ENCODE data around the gene ANLN. TPM values are rescaled to one million over a fixed set of nuclear protein-coding genes. Genes with fewer than 3 reads are reported as not detected.

The ANLN gene
- total and polyA plus RNA-seq, 7 donors, result 2.4 to 16.9 (median 4.6) TPM

DNA sequence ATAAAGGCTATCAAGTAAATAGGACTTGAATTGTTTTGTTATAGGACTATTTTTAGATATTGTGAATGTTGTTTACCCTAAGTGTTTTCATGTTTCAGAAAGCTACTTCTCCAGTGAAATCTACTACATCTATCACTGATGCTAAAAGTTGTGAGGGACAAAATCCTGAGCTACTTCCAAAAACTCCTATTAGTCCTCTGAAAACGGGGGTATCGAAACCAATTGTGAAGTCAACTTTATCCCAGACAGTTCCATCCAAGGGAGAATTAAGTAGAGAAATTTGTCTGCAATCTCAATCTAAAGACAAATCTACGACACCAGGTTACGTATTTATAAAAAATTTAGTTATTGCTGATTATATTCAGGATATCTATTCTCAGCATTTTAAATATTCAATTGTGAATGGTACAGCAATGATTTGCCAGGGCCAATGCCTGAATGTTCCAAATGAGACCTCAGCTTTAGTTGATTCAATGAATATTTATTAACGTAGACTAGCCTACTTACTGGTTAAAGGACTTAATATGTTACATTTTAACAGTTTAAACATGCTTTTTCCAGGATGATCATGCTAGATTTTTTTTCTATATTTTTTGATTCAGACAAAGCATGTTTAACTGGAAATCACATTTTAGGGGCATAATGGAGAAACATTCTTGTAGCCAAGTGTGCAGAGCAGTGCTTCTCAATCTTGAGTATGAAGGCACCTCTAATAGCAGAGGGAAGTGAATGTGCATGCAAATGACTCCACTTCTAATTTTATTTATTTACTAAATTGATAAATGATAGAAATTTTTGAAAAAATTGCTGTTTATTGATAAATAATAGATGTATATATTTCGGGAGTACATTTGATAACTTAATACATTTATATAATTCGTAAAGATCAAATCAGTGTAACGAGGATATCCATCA, 18.2 kb downstream of the ANLN start:
- H3K27ac ChIP-seq, result no peak overlapping the region
- no peaks in the 10 kb centered on the region for H3K36me3 ChIP-seq
- H3K4me1 ChIP-seq, result no peaks in the 10 kb centered on the region
- no peaks in the 10 kb centered on the region for H3K27me3 ChIP-seq
- intact Hi-C loops (cut with DNase I), result no loop called here
- H3K4me3 ChIP-seq, result no peak overlapping the region
- 93 to 96% methylated on average over 8 of the region's 8 CpGs for WGBS, 2 donors
- TF ChIP-seq, protein P1, sequence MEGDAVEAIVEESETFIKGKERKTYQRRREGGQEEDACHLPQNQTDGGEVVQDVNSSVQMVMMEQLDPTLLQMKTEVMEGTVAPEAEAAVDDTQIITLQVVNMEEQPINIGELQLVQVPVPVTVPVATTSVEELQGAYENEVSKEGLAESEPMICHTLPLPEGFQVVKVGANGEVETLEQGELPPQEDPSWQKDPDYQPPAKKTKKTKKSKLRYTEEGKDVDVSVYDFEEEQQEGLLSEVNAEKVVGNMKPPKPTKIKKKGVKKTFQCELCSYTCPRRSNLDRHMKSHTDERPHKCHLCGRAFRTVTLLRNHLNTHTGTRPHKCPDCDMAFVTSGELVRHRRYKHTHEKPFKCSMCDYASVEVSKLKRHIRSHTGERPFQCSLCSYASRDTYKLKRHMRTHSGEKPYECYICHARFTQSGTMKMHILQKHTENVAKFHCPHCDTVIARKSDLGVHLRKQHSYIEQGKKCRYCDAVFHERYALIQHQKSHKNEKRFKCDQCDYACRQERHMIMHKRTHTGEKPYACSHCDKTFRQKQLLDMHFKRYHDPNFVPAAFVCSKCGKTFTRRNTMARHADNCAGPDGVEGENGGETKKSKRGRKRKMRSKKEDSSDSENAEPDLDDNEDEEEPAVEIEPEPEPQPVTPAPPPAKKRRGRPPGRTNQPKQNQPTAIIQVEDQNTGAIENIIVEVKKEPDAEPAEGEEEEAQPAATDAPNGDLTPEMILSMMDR (IDR thresholded peaks at IDR 0.05), result no peak
- TF ChIP-seq EP300 (IDR thresholded peaks at IDR 0.05) (no peak), POLR2A (IDR thresholded peaks at IDR 0.05) (no peak), POLR2AphosphoS5 (IDR thresholded peaks at IDR 0.05) (no peak)
- DNase-seq, result no peak
- no peaks in the 10 kb centered on the region for H3K9me3 ChIP-seq

DNA sequence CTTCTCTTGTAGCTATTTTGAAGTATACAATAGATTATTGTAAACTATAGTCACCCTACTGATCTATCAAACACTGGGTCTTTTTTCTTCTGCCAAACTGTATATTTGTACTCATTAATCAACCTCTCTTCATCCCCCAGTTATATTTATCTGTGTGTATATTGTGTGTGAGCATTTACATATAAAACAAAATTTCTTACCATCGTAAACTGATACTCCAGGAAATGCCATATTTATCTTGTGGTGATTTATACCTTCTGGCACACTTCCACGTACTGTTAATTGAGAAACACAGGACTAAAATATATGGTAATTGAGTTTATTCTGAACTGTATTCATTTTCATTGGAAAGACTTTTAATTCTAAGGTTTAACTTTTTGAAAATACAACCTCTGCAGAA, 18.9 kb downstream of the ANLN start:
- Histone ChIP-seq H3K27me3 (no peaks in the 10 kb centered on the region), H3K36me3 (no peaks in the 10 kb centered on the region), H3K4me3 (no peak overlapping the region), H3K27ac (no peak overlapping the region), H3K9me3 (no peaks in the 10 kb centered on the region), H3K4me1 (no peaks in the 10 kb centered on the region)
- WGBS, 2 donors, result 22 to 56% methylated on average over 2 of the region's 2 CpGs
- no peak for DNase-seq
- intact Hi-C loops (cut with DNase I), result no loop called here
- TF ChIP-seq, protein P1 (IDR thresholded peaks at IDR 0.05), result no peak
- TF ChIP-seq POLR2AphosphoS5 (IDR thresholded peaks at IDR 0.05), result no peak

DNA sequence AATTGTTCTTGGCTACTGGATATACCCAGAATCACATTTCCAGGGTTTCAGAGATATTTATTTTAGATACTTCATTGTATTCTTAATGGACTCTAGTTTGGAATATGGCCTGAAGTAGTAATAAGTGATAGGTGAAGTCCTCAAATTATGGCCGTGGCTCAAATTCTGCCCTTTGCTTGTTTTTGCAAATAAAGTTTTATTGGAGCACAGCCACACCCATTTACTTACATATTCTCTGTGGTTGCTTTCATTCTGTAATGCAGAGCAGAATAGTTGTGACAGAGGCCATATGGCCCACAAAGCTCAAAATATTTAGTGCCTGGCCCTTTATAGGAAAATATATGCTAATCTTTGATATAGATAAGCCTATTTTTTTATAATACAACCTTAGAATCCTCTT, 19.5 kb downstream of the ANLN start:
- TF ChIP-seq EP300 (IDR thresholded peaks at IDR 0.05), result no peak
- TF ChIP-seq, protein P1 (IDR thresholded peaks at IDR 0.05), result no peak
- TF ChIP-seq POLR2A (IDR thresholded peaks at IDR 0.05), result no peak
- no peak for DNase-seq
- Histone ChIP-seq H3K4me1 (no peaks in the 10 kb centered on the region), H3K4me3 (no peak overlapping the region), H3K9me3 (no peaks in the 10 kb centered on the region), H3K27ac (no peak overlapping the region), H3K36me3 (no peaks in the 10 kb centered on the region), H3K27me3 (no peaks in the 10 kb centered on the region)
- 25 to 75% methylated on average over 1 of the region's 1 CpG for WGBS, 2 donors
- intact Hi-C loops (cut with DNase I), result no loop called here

DNA sequence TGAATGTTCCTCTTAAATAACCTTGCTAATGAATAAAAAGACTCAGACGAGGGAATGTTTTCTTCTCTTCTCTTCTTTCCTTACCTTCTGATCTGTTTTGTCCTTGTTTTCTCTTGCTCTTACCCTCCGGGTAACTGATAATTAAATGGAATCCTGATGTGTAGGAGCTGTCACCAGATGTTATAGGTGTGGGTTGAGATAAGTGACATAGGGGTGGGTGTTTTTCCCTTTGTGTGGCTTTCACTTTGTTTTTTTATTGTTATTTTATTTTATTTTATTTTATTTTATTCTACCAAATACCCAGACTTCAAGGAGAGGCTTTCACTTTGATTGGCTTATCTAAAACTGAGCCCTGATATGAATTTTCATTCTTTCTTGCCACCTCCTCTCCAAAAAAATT, 25.5 kb downstream of the ANLN start:
- no peaks in the 10 kb centered on the region for H3K4me1 ChIP-seq
- no peaks in the 10 kb centered on the region for H3K9me3 ChIP-seq
- intact Hi-C loops (cut with DNase I), result no loop called here
- no peak overlapping the region for H3K4me3 ChIP-seq
- TF ChIP-seq POLR2AphosphoS5 (IDR thresholded peaks at IDR 0.05) (no peak), EP300 (IDR thresholded peaks at IDR 0.05) (no peak), POLR2A (IDR thresholded peaks at IDR 0.05) (no peak)
- TF ChIP-seq, protein P1 (IDR thresholded peaks at IDR 0.05), result no peak
- DNase-seq, result no peak
- H3K36me3 ChIP-seq, result no peaks in the 10 kb centered on the region
- H3K27me3 ChIP-seq, result no peaks in the 10 kb centered on the region
- no peak overlapping the region for H3K27ac ChIP-seq
- 91 to 93% methylated on average over 2 of the region's 2 CpGs for WGBS, 2 donors

DNA sequence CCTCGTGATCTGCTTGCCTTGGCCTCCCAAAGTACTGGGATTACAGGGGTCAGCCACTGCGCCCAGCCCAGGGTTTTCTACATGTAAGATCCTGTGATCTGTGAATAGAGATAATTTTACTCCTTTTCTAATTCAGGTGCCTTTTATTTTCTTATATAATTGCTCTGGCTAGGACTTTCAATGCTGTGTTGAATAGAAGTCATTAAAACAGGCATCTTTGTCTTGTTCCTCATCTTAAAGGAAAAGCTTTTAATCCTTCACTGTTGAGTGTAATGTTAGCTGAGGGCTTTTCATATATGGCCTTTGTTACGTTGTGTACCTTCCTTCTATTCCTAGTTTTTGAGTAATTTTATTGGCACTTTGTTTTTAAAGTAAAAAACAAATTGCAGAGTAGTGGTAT, 26.6 kb downstream of the ANLN start:
- no peaks in the 10 kb centered on the region for H3K27me3 ChIP-seq
- no peak for TF ChIP-seq POLR2A (IDR thresholded peaks at IDR 0.05)
- no peak for TF ChIP-seq POLR2AphosphoS5 (IDR thresholded peaks at IDR 0.05)
- TF ChIP-seq, protein P1 (IDR thresholded peaks at IDR 0.05), result no peak
- TF ChIP-seq EP300 (IDR thresholded peaks at IDR 0.05), result no peak
- intact Hi-C loops (cut with DNase I), result no loop called here
- no peaks in the 10 kb centered on the region for H3K36me3 ChIP-seq
- 97 to 99% methylated on average over 3 of the region's 3 CpGs for WGBS, 2 donors
- no peaks in the 10 kb centered on the region for H3K9me3 ChIP-seq
- no peaks in the 10 kb centered on the region for H3K4me1 ChIP-seq
- no peak for DNase-seq
- H3K4me3 ChIP-seq, result no peak overlapping the region
- H3K27ac ChIP-seq, result no peak overlapping the region

All from sigmoid colon (tissue), 7 donors.